Measurements from ENCODE around the gene MAMLD1.

MAMLD1 gene

DNA sequence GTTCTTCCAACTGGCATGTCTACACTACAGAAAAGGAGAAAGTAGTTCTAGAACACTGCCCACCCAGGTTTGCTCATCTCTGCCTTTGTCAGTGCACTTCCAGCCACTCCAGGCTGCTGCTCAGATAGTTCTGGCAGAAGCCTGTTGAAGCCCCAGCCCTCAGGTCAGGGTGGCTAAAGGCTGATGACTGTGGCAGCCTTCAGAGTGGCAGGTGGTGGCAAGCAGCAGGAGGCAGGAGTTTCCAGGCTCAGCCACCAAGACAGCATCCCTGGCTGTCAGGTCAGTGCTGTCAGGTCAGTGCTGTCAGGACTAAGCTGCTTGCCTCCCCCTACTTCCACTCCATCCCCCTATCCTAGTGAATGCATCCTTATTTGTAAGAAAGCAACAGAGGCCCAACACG lies 100.4 kb downstream of the MAMLD1 start:
- DNase-seq = no peak

DNA sequence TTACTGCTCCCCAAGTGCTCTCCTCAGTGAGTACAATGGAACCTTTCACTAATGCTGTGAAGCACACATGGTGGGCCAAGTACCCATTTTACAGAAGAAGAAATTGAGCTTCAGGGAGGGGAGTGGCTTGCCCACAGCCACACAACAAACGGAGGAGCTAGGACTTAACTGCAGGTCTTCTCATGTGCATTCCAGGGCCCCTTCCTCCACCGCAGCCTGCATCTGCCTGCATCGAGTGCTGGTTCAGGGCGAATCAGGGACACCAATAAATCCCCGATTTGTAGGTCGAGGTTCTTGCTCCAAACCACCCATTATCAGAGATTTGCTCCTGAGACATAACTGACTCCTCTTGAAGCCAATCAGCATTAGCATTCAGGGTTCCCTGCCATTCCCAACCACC lies 100.9 kb downstream of the MAMLD1 start:
- DNase-seq = no peak

DNA sequence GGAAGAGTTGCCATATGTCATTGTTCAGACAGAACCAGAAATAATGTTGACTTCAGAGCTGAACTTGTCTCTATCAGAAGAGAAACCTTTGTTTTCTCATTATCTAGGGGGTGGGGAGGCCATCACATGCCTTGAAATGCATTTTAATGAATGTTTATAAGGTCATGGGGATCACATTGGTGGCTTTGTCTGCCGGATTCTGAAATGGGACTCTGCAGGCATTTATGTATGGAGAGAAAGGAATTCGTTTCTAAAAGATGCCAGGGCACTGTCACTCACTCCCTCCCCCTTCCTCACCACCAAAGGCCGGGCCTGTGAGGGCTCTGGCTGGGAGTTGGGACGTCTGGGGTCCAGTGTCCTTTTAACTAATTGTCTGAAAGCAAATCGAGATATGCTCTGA lies 102.2 kb downstream of the MAMLD1 start:
- DNase-seq = no peak

DNA sequence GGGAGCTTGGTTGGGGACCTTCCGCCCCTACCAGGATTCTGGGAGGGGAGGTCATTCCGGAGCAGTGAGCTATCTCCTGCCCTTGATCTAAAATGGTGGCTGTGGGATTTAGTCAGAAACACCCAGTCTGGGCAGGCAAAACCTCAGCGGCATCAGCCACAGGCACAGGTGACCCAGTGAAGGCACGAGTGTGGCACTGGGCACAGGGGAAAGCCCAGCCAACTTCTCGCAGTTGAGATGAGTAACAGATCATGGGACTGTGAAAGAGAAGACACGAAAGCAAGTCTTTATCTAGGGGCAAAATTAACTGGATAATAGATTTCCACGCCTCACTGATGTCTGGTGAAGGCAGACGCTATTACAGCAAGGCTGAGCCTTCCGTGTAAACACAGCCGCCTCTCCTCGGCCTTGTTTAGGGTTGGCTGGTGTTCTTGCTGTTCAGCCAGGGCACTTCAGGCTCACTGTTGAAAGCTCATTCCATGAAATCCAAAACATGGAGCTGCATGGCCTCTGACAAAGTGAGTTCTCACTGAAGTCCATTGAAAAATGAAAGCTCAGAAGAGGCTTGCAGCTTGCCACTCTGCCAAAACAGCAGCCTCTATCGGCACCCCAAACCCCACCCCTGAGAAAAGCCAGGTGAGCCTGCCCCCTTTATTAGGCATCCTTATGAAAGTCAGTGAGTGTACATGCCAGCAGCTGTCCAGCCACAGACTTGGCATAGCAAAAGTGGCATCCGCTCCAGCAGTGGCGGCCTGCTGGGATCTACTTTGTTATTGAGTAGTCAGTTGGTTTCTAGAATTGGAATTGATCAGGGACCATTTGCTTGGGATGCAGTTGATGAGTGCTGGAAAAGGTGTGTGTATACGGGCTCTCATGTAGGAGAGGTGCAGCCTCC lies 103.0 kb downstream of the MAMLD1 start:
- DNase-seq = no peak

DNA sequence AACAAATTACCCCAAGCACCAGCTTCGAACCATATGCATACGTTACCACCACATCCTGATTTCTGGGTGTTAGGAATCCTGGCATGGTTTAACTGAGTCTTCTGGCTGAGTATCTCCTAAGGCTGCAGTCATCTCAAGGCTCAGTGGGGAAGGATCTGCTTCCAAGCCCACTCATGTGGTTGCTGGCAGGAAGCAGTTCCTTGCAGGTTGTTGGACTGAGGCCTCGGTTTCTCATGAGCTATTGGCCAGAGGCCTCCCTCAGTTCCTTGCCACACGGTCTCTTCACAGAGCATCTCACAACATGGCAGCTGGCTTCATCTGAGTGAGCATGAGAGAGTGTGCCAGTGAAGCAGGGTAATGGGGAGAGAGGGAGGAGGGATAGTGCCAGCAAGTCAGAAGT lies 109.2 kb downstream of the MAMLD1 start:
- no peak for DNase-seq

DNA sequence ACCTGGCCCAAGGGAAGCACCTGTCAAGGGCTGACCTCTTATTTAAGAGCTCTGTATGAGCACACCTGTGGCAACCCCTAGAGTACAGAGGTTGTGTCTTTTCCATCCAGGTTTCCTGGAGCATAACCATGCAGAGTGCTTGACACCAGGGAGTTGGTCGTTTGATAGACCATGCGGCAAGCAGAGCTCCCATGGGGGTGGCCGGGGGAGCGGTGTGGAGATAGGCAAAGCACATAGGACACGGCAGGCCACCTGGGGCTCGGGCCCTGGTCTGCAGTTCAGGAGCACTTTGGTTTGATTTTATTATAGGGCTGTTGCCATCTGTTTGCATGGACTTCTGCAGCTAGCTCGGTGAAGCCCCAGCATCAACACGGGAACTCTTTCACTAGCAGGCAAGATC lies 110.3 kb downstream of the MAMLD1 start:
- DNase-seq = no peak

DNA sequence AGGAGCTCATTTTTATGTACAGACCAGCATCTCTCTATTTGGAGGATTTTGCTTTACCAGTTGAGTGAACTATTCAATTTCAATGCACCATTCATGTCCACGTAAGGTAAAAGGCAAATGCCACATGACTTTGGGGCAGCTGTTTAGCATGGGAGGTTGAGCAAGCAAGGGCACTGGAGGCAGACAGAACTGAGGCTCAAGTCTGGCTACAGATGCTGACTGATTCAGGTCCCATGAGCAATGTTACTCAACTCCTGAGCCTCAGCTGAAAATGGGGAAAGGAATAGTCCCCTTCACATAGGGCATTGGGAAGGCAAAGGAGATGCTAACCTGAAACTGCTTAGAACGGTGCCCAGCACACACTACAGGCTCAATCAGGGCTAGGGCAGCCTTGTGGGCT lies 112.3 kb downstream of the MAMLD1 start:
- no peak for DNase-seq

DNA sequence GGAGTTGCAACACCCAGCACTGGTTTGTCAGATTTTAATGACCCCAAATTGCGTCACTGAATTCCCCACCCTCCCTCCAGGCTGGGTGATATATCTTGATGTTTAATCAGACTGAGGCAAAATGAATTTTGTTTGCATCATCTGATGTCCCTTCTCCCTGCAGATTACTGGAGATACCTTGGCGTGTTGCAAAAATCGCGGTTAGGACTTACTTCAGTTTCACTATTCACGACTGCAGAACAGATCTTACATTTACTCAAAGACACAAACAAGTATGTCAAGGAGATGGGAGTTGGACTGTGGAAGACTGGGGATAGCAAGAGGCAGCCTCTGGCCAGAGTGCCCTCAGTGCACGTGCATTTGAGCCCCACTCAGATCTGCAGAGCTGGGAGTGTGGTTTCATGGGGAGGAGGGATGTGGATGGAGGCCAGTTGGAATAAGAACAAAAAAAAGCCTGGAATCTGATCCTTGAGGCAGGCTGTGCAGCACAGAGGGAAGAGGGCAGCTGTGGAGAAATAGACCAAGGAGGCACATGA lies 113.1 kb downstream of the MAMLD1 start:
- no peak for DNase-seq

DNA sequence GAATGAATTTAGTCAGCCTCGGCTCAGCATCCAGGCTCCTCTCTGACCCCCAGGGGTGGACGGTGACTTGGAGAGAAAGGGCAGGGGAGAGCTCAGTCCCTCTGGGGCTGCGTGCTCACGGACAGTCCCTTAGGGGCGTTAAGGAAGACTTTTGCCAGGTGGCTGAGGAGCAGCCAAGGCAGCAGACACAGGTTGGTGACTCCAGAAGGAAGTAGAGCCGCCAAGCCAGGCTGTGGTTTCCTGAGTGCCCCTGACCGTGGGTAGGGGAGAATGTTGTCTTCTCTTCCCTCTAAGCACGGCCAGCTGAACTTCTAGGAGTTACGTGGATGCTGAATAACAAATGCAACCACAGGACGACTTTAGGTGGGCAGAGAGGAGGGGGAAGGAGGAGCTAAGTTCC lies 114.3 kb downstream of the MAMLD1 start:
- no peak for DNase-seq

DNA sequence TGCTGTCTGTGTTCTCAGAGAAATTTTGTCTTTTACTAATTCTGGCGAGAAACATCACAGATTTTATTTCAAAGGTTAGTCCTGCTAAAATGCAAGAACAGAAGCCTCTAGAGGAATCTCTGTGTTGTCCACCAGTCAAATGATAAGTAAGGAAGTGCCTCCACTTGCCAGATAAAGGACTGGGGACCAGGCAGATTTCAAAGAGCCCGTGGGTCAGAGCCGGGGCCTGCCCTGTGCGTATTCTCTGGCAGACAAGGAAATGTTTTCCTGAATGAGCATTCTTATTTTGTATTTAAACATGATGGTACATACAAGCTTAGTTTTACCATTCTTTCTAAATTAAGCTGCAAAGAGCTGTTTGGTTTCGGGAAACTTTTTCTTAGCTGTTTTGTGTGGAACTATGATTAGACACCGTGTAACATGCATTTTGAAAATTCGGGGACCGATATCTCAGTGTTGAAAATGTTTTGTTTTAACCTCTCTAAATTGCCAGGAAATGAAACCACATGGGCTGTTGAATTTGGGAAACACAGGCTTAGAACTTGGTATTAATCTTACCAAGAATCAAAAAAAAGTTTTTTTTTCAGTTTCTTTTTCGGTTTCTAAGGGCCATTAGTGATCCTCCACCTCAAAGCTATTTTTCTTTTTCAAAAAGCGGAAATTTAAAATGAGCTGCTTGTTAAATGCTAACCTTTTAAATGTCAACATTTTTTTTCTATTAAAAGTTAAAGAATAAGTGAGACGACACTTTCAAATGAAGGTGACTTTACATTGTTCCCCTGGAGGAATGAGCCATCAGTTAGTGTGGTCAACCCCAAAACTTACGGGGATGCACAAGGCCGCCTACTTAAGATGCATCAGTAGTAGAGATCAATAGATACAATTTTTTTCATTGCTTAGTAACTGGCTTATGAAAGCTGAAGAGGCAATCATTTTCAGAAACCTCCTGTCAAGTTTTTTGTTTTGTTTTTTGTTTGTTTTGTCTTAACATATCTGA lies 115.7 kb downstream of the MAMLD1 start:
- DNase-seq = no peak

DNA sequence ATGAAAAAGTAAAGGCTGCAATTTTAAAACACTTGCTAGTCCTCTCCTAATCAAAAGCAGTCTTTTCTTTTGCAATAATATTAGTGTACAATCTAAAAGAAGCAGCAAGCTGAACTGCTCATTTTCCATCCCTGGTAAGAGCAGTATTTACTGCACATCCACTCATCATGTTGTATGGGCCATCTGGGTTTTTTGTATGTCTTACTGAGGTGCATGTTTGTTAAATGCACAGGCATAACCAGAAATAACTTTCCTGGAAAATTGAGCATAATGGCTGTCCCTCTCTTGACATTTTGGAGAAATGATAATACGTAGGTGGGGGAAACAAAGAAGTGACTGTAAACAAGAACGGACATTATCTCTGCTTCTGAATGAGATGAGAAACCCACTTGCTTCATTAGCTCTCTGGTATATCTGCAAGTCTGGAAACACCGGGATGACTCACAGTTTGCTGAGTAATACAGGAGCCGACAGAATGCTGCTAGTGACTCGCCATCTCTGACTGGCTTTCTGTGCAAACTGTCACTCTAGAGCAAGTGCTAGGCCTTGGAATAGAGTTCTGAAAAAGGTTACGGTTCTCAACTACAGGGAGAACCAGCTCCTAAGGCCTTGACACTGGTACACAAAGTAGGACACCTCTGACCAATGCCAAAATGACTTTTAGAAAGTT lies 119.6 kb downstream of the MAMLD1 start:
- DNase-seq = peak; percentile 24

DNA sequence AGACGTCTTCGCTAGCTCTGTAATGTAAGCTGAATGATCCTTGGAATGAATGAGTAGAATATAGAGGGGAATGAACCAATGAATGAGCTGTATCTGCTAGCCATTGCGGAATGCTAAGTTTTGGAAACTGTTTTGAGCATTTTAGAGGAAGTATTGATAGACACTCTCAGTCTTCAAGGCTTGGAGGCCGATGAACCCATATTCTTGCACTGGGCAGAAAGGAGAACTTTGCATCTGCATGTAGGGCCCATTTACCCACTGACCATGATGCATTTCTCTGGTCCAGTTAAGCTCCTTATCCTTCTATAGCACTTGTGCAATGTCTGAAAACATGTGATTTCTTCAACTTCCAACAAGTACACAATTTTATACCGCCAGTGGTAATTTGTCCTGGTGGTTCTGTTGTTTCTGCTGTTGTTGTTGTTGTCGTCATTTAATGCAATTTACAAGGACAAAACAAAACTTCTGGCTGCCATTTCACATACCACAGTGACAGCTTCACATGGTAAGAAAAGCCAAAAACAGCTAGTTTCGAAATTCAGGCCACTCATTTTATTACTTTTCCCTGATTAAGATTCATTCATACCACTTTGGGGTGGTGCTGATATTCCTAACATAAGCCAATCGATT lies 120.4 kb downstream of the MAMLD1 start:
- DNase-seq = no peak

DNA sequence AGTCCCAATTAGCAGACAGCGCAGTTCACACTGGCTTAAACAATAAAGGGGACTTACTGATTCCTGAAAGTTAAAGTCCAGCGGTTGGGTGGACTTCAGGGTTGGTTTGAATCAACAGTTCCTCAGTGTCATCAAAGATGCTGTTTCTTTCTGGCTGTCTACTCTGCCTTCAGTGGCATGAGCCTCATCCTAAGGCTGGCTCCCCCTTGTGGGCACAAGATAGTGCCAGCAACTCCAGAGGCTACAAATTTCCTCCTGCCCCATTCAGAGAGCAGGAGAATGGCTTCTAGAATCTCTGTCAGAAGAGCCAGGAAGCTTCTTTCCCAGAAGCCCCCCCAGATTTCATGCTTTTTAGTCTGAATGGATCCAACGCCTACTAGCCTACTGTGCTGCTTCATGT lies 122.9 kb downstream of the MAMLD1 start:
- DNase-seq = no peak

DNA sequence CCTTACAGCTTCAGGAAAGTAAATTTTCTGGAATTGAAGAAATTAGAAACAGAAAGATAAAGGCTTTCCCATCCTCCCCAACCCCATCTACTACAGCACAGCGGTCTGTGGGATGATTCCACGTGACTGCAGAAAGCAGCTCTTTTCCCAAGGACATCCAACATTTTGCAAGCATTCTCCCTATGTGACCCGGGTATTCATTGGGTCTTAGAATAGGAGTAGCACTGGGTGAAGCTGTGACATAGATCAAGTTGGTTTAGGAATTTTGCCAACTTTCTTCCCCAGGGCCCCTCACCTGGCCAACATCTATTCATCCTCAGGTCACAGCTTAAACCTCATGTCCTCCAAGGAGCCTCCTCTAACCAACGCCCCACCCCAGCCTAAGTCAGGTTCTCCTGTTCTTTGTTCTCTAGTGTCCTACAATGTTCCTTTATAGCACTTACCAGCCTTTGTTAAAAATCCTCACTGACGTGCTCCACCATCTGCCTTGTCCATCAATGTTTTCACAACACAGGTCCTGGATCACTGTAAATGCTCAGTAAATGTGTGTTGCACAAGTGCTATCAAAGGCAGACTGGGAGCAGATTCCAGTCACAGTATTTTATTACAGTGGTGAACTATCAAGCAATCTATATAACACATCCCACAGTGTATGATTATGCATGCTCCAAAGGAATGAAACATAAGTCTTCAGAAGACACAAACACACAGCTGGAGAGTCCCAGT lies 124.4 kb downstream of the MAMLD1 start:
- DNase-seq = no peak

DNA sequence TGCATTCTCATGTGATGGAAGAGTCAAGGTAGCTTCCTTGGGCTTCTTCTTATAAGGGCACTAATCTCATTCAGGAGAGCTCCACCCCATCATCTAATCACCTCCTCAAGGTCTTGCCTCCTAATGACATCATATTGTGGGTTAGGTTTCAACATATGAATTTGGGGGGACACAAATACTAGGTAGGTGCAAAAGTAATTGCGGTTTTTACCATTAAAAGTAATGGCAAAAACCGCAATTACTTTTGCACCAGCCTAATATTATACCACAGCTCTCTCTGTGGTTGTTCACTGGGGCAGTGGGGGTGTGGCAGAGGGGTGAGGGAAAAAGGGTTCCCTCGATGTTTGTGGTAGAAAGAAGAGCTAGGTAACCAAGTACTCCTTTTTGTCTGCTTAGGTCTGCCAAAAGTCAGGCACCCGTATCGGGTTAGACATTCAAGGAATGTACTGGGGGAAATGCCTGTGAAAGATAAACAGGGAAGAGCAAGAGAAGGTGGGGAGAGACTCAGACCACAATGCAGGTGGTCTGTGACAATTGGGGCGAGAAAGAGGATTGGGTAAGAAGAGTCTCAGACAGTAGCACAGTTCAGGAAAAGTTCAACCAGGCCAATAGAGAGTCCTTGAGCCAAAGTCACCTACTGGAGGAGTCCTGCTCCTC lies 126.4 kb downstream of the MAMLD1 start:
- DNase-seq = no peak

DNA sequence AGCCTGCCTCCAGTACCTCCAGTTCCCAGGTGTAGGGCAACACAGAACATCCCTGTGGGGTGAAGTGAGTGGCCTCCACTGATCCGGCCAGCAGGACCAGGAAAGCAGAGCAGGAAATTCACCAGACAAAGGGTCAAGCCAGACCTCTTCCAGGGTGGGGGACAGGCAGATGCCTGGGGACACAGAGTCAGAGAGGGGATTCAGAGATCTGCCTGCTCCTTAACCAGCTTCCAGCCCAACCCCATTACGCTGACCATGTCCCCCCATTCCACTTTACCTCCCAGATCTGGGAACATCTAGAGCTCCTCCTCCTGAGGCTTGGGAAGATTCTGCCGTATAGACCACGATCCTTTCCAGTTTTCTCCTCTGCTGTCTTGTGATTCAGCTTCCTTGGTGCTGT lies 132.4 kb downstream of the MAMLD1 start:
- DNase-seq = no peak

DNA sequence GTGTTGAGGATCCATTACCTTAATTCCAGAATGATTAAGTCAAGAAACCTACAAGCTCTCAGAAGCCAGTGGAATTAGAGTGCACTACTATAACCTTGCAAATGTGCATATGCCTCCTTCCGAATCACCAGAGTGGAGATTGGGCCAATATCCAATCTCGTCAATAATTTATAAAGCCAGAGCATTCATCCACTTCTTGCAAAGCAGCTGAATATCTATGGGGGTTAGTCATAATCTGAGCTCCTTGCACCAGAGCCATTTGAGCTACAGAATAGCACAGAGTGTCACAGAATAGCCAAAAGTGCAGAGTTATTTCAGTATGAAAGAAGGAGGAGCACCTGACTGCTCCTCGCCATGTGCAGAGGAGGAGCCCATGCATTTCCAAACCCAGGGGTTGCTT lies 136.1 kb downstream of the MAMLD1 start:
- DNase-seq = no peak

DNA sequence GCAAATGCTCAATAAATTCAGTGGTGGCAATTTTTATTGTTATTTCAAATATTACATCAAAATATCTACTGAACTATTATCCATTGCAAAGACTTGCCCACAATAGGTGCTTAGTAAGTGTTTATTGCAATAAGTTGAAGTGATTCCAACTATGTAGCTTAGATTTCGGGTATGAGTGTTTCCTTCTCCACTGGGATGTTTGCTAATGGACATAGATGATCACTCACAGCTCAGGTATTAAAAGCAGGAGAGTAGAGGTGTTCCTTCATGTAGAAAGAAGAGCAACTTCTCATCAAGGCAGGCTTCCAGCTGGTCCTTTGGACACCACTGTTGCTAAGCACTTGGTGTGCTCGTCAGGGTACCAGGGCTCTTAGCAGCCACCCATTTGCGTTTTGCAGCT lies 139.0 kb downstream of the MAMLD1 start:
- no peak for DNase-seq

DNA sequence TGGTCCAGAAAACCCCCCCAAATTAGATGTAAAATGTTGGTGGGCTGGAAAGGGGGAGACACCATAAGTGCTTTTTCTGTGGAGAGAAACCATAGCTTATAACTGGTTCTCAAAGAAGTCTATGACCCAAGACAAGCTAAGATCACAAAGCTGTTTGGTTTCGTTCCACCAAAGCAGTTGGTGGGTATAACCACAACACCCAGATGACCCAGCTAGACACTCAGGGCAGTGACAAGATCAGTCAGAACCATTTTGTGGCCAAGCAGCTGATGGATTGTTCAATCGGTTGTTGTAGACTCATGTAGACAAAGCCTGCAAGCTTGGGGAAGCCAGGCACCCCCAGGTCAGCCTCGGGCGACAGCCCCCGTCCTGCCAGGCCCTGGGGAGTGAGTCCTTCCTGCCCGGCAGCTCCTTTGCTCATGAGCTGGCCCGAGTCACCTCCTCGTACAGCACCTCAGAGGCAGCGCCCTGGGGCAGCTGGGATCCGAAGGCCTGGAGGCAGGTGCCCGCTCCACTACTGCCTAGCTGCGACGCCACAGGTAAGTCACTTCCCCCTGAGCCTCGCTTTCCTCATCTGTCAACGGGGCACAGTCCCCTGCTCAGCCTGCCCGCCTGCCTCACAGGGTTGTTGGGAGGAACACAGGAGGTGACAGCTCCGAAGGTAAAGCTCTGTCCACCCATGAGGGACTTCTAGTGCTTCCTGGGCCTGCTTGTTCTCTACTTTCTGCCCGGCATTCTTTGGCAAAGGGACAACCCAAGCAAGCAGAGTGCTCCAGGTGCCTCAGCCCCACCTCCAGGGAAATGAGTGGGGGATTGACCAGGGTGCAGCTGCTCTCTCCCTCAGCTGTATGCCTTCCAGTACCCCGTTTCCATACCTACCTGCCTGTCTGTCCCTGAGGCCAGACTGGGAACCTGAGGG lies 140.1 kb downstream of the MAMLD1 start:
- no peak for DNase-seq

DNA sequence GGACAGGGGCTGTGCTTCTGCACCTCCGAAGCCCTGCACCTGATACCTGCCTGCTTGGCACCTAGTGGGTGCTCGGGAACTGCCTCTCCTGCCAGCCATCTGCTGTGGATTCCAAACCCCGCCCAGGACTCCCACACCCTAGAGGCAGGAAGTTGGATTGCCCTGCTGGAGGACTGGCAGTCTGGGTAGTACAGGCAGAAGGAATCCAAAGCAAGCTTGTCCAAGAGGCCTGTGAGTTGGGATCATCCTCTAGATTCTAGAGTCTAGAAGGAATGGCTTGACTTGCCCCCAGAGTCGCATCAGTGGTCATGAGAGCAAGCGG lies 140.7 kb downstream of the MAMLD1 start:
- no peak for DNase-seq

Data from NK-92 treated with Interleukin-12 subunit alpha and Interleukin-12 subunit beta, amount 100 ng/mL, for 24 hours (cell line).